Ovary (tissue), 3 donors: Measurements from ENCODE around the gene TP53INP2.

Experiments used
- CTCF ChIP-seq, 3 donors: fragments of 450-650 bp in 2 of 3; fragments of 200-600 bp in 1 of 3; IDR thresholded peaks; one replicate each; pipeline versions ENCODE4 v1.5.1 to v1.8.0; 2016 to 2022; ENCODE audit warnings: antibody characterized with exemption in 3 of 3, mild to moderate bottlenecking in 1 of 3
- POLR2A ChIP-seq: fragments of 450-650 bp; IDR thresholded peaks from one replicate; pipeline ENCODE4 v1.6.1; 2017; ENCODE audit warnings: antibody characterized with exemption, mild to moderate bottlenecking, moderate library complexity
- donor health status: DM: no; HTN: no; CAD: no.

DNA sequence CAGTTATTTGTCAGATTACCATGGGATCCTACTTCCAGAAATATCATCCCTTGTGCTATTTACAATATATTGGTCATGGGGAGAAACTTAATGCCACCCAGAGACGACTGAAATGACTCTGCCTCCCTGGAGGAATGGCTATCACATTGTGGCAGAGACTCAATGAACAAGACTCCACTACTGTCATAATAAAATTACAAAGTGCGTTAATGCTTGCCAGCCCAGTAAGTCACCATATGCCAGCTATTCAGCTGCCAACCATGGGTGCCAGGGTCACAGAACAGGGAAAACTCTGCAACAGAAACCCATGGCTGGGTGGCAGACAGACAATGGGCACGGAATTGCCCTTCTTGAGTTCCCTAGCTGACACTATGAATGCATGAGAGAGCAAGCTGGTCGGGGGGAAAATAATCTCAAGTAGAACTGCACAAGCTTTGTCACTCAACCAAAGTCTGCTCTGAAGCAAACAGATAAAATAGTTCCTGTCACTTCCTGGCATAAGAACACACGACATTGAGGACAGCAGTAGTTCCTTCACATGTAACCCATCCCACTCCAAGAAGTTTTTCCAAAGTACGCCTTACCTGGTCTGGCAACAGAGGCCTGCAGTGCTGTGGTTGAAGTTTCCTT is 32.1 kb downstream of the TP53INP2 start:
- TF ChIP-seq CTCF (IDR thresholded peaks at IDR 0.05) = no peak
- TF ChIP-seq POLR2A = no peak
